Muscle layer of duodenum (tissue), 2 donors: ENCODE data around the gene ATP2B1.

Experiments
- H3K27ac ChIP-seq: one replicate; pipeline ENCODE4 v1.7.0; 2013; ENCODE audit warnings: mild to moderate bottlenecking, low read length
- H3K27me3 ChIP-seq: one replicate; pipeline ENCODE4 v1.7.0; 2013; ENCODE audit warnings: low read depth, mild to moderate bottlenecking, control low read depth, low read length
- H3K36me3 ChIP-seq, 2 donors: one replicate each; pipeline ENCODE4 v1.7.0; 2013; ENCODE audit warnings: low read length in 2 of 2, control low read depth in 1 of 2, mild to moderate bottlenecking in 1 of 2; ENCODE audit not compliant: insufficient read depth in 2 of 2, control insufficient read depth in 1 of 2
- H3K4me1 ChIP-seq, 2 donors: one replicate each; pipeline ENCODE4 v1.7.0; 2013; ENCODE audit warnings: low read length in 2 of 2, mild to moderate bottlenecking in 2 of 2, control low read depth in 1 of 2, moderate library complexity in 1 of 2; ENCODE audit not compliant: insufficient read depth in 2 of 2, control insufficient read depth in 1 of 2
- H3K4me3 ChIP-seq, 2 donors: one replicate each; pipeline ENCODE4 v1.7.0; 2013; ENCODE audit warnings: low read length in 2 of 2, low read depth in 1 of 2, mild to moderate bottlenecking in 1 of 2
- H3K9me3 ChIP-seq, 2 donors: one replicate each; pipeline ENCODE4 v1.7.0; 2013; ENCODE audit warnings: low read length in 2 of 2, control low read depth in 1 of 2, mild to moderate bottlenecking in 1 of 2; ENCODE audit not compliant: control insufficient read depth in 1 of 2
- donor health status: healthy.

The ATP2B1 gene

GRCh38 chr12:89578499-89578898, 130.1 kb downstream of the ATP2B1 start:
- Histone ChIP-seq H3K4me1 (no peaks in the 10 kb centered on the region), H3K9me3 (no peaks in the 10 kb centered on the region), H3K4me3 (no peak overlapping the region), H3K27me3 (no peaks in the 10 kb centered on the region), H3K27ac (no peak overlapping the region), H3K36me3 (no peaks in the 10 kb centered on the region)

DNA sequence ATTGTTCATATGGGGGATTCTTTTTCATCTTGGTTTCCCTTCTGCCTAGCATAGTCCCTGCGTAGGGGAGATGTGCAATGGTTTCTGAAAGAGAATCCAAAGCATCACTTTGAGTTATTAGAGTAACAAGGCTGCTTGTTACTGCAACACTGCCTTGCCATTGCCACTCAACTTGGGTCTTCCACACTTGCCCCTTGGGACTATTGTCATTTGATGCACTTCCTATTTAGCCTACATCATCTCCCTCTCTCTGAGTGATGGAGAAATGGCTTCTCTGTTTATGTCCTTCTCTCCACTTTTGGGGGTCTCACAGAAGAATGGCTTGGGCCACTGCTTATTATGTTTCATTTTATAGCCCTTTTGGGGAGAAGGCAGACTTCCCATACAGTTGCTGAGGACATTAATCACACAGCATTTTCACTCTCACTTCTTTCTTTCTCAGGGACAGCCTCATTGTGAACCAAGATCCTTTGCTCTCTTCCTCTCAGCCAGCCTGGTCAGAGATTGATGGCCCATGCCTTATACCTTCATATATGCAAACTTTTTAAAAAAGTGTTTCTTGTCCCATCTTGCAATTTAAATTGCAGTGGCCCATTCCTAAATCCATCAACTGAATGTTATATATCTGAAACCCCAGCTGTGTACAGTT, 131.9 kb downstream of the ATP2B1 start:
- Histone ChIP-seq H3K27me3 (no peaks in the 10 kb centered on the region), H3K4me3 (no peak overlapping the region), H3K9me3 (no peaks in the 10 kb centered on the region), H3K4me1 (no peaks in the 10 kb centered on the region), H3K36me3 (no peaks in the 10 kb centered on the region), H3K27ac (no peak overlapping the region)

GRCh38 chr12:89575374-89575773, 133.3 kb downstream of the ATP2B1 start:
- no peaks in the 10 kb centered on the region for H3K9me3 ChIP-seq
- H3K27ac ChIP-seq = no peak overlapping the region
- no peaks in the 10 kb centered on the region for H3K27me3 ChIP-seq
- H3K4me3 ChIP-seq = no peak overlapping the region
- no peaks in the 10 kb centered on the region for H3K4me1 ChIP-seq
- no peaks in the 10 kb centered on the region for H3K36me3 ChIP-seq

DNA sequence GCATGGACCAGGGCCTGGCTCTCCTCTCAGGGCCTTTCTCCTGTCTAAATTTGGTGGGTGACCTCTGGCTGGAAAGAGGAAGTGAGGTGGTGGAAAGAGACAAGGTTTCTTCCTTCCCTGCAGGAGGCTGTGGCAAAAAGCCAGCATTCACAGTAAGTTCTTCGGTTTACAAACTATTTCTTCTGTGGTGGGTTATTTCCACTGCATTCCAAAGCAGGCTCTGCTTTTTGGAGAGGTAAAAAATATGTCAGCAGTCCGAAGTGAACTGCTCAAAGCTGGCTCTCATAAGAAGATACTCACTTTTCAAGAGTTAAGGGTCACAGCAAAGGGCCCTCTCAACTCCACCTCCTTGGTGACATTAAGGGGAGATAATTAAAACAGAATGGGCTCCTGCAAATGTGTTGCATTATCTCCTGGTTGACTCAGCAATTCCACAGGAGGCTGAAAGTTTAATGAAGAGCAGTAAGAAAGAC, 133.9 kb downstream of the ATP2B1 start:
- Histone ChIP-seq H3K4me1 (no peaks in the 10 kb centered on the region), H3K9me3 (no peaks in the 10 kb centered on the region), H3K36me3 (no peaks in the 10 kb centered on the region), H3K27ac (no peak overlapping the region), H3K4me3 (no peak overlapping the region), H3K27me3 (no peaks in the 10 kb centered on the region)

DNA sequence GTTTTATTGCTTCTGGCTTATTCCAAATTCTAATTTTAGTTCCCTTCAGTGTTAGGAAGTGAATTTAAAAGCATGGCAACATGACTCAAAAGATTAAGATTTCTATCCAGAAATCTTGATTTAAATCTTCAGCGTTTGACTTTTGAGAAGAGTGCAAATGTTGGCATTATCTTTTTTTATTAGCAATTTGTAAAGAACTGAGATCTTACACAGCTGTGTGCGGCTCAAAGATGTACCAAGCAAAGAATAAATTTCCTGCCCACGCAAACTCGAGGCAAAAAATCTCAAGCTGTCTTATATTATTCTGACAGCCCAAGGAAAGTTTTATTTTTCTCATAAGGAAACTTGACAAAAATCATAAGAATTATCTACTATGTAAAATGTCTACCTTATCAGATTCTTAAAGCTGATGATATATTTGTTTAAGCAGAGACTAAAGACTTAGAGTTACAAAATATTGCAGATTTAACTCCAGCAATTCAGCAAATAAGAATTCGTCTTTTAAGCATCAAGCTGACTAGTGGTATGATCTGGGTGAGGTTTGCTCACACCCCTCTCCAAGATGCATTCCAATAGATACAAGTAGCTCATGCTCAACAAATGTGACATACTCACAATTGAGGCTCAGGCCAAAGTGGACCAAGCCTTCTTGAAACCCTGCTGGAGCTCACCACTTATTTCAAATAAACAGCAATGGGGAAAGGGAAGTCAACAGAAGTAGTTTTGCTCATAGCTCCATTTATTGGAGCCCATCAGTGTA, 135.4 kb downstream of the ATP2B1 start:
- Histone ChIP-seq H3K27me3 (no peaks in the 10 kb centered on the region), H3K27ac (no peak overlapping the region), H3K36me3 (no peaks in the 10 kb centered on the region), H3K9me3 (no peaks in the 10 kb centered on the region), H3K4me3 (no peak overlapping the region), H3K4me1 (no peaks in the 10 kb centered on the region)

GRCh38 chr12:89571491-89572195, 137.0 kb downstream of the ATP2B1 start:
- Histone ChIP-seq H3K4me1 (no peaks in the 10 kb centered on the region), H3K9me3 (no peaks in the 10 kb centered on the region), H3K27me3 (no peaks in the 10 kb centered on the region), H3K27ac (no peak overlapping the region), H3K4me3 (no peak overlapping the region), H3K36me3 (no peaks in the 10 kb centered on the region)

GRCh38 chr12:89568484-89568883, 140.2 kb downstream of the ATP2B1 start:
- H3K4me3 ChIP-seq = no peak overlapping the region
- no peaks in the 10 kb centered on the region for H3K36me3 ChIP-seq
- no peaks in the 10 kb centered on the region for H3K27me3 ChIP-seq
- H3K9me3 ChIP-seq = no peaks in the 10 kb centered on the region
- H3K27ac ChIP-seq = no peak overlapping the region
- H3K4me1 ChIP-seq = no peaks in the 10 kb centered on the region

DNA sequence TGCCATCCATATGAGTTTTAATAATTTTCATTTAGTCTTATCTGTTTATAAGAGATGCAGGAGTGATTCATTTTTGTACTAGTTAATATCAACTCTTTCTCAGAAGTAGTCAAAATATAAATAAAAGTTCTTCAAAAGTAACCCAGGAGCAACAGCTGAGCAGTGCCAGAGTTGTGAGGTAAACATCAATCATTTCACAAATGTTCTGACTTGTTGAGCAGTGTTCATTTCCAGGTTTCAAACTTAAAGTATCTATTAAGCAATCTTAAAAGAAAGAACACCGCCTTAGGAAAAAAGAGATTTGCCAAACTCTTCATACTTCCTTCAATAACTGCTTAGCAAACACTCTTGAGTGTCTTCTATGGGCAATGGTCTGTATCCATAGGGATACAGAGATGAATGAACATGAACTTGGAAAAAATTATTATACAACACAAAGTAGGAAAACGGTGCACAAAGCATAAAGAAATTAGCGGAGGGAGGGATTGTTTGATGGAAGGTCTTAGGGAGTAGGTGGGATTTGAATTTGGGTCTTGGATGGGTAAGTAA, 140.9 kb downstream of the ATP2B1 start:
- H3K9me3 ChIP-seq = no peaks in the 10 kb centered on the region
- H3K36me3 ChIP-seq = no peaks in the 10 kb centered on the region
- H3K4me3 ChIP-seq = no peak overlapping the region
- H3K4me1 ChIP-seq = no peaks in the 10 kb centered on the region
- no peaks in the 10 kb centered on the region for H3K27me3 ChIP-seq
- H3K27ac ChIP-seq = no peak overlapping the region

DNA sequence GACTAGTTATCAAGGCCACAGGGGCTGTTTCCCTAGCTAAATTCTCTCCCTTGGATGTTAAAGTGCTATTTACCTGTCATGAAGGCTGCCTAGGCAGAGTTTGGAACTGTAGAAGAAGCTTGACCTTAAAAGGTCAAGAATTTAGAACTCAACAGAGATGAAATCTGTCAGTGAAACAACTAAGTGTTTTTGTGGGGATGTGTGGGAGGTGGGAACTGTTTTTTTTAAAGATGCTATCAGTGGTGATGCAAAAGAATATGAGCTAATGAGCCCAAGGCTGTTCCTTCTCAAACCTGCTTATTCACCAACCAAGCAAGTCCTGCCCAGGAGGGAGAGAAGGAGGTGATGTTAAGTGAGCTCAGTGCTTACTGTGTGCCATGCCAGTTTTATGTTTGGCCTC, 142.0 kb downstream of the ATP2B1 start:
- Histone ChIP-seq H3K27me3 (no peaks in the 10 kb centered on the region), H3K36me3 (no peaks in the 10 kb centered on the region), H3K9me3 (no peaks in the 10 kb centered on the region), H3K27ac (no peak overlapping the region), H3K4me1 (no peaks in the 10 kb centered on the region), H3K4me3 (no peak overlapping the region)

DNA sequence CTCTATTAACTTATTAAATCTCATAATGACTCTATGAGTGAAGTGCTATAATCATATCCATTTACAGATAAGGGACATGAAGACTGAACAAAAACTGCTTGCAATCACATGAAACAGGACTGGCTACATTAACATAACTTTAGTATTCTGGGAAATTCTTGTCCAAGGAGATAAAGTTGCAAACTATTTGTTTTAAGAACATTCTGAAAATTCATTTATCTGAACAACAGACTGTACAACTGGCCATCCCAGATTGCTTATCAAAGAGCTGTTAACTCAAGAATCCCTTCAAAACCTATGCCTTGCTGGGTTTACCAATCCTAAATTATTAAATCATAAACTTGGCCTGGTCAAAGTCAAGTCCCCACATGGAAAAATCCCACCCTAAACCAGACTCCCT, 143.6 kb downstream of the ATP2B1 start:
- no peaks in the 10 kb centered on the region for H3K36me3 ChIP-seq
- no peaks in the 10 kb centered on the region for H3K27me3 ChIP-seq
- H3K4me1 ChIP-seq = no peaks in the 10 kb centered on the region
- no peak overlapping the region for H3K27ac ChIP-seq
- no peak overlapping the region for H3K4me3 ChIP-seq
- no peaks in the 10 kb centered on the region for H3K9me3 ChIP-seq

DNA sequence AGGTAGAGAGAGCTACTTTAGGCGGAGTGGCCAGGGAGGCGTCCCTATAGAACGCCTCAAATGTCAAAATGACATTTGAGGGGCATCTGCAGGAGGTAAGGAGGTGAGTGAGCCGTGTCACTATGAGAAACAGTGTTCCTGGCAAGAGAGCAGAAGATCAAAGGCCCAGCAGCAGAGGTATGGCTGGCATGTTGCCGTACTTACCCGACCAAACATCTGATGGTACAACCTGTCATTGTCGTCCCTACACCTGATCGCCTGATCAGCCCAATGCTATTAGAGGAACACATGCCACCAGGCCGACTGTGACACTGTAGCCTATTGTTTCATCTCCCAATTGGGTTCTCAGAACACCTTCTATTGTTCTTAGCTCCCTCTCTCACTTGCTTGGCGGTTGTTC, 148.9 kb downstream of the ATP2B1 start:
- H3K36me3 ChIP-seq = no peaks in the 10 kb centered on the region
- H3K4me1 ChIP-seq = no peaks in the 10 kb centered on the region
- H3K4me3 ChIP-seq = no peak overlapping the region
- H3K9me3 ChIP-seq = no peaks in the 10 kb centered on the region
- no peaks in the 10 kb centered on the region for H3K27me3 ChIP-seq
- no peak overlapping the region for H3K27ac ChIP-seq
